Adrenal gland (tissue), 5 donors: Measurements from ENCODE around the gene C2orf49.
A peak's percentile ranks its signal among the peaks of the same experiment; 100 is the strongest.

ENCODE experiments used
- CTCF ChIP-seq, 6 experiments: fragments of 450-650 bp in 4 of 6; fragments of 200-600 bp in 2 of 6; sonication (generic) in 1 of 6; IDR thresholded peaks; 1 replicate in 5 of 6; 2 replicates in 1 of 6; pipeline versions ENCODE4 v1.5.1 to v1.8.0; 2016 to 2021; ENCODE audit warnings: antibody characterized with exemption in 6 of 6, mild to moderate bottlenecking in 2 of 6, moderate library complexity in 1 of 6
- POLR2A ChIP-seq, 2 donors: fragments of 450-650 bp; IDR thresholded peaks; one replicate each; pipeline ENCODE4 v1.6.1; 2017; ENCODE audit warnings: antibody characterized with exemption in 2 of 2, mild to moderate bottlenecking in 2 of 2, moderate library complexity in 1 of 2
- donor health status: DM: no; HTN: no; CAD: no.

GRCh38 chr2:105344704-105345345 is 7.5 kb downstream of the C2orf49 start:
- TF ChIP-seq CTCF (IDR thresholded peaks at IDR 0.05) (peak in 5 of 6 experiments; percentile 35 to 61 (median 51)), POLR2A (IDR thresholded peaks at IDR 0.05) (no peak)
